Progenitor cell of endocrine pancreas (in vitro differentiated cells): ENCODE results near the gene CDK3. TPM values are rescaled to one million over a fixed set of nuclear protein-coding genes. Genes with fewer than 3 reads are reported as not detected.

ENCODE experiments used
- DNase-seq: peaks from one replicate; pipeline ENCODE4 v3.0.0; 2021; ENCODE audit warnings: low spot score; ENCODE audit not compliant: unreplicated experiment
- H3K27ac Mint-ChIP-seq: 2 replicates; pipeline ENCODE4 v1.8.0; 2021; ENCODE audit warnings: mild to moderate bottlenecking, moderate library complexity, mixed read lengths
- H3K27me3 Mint-ChIP-seq: 2 replicates; pipeline ENCODE4 v1.8.0; 2021; ENCODE audit warnings: mixed read lengths
- H3K36me3 Mint-ChIP-seq: 2 replicates; pipeline ENCODE4 v1.8.0; 2022; ENCODE audit warnings: mixed read lengths; ENCODE audit not compliant: insufficient read depth
- H3K4me1 Mint-ChIP-seq: 2 replicates; pipeline ENCODE4 v1.8.0; 2021; ENCODE audit warnings: low read depth, mixed read lengths
- H3K4me3 Mint-ChIP-seq: 2 replicates; pipeline ENCODE4 v1.8.0; 2021; ENCODE audit warnings: low read depth, mild to moderate bottlenecking, moderate library complexity, mixed read lengths
- H3K9me3 Mint-ChIP-seq: 2 replicates; pipeline ENCODE4 v1.8.0; 2021; ENCODE audit warnings: low read depth, mixed read lengths
- CTCF ChIP-seq: fragments of 200-600 bp; sonication (generic); IDR thresholded peaks from one replicate; pipeline ENCODE4 v1.5.0; 2021; ENCODE audit warnings: antibody characterized with exemption, mild to moderate bottlenecking; ENCODE audit not compliant: unreplicated experiment
- total RNA-seq: library from RNA; stranded (reverse); gene quantifications from 2 replicates; pipeline ENCODE4 v1.2.1, GENCODE V29; 2021

CDK3 gene
- total RNA-seq, 1 donor from 2014 or later: 17.0 TPM

- no peak for TF ChIP-seq CTCF
- Mint-ChIP-seq H3K27ac (no peak overlapping the region), H3K4me1 (peaks cover 8% of the 10 kb centered on the region), H3K36me3 (peaks cover 17% of the 10 kb centered on the region), H3K27me3 (no peaks in the 10 kb centered on the region), H3K4me3 (no peak overlapping the region), H3K9me3 (no peaks in the 10 kb centered on the region)
- DNase-seq: no peak
Measured at GRCh38 chr17:75994802-75995370, 5.8 kb upstream of the CDK3 start.

- Mint-ChIP-seq H3K9me3 (no peaks in the 10 kb centered on the region), H3K4me3 (no peak overlapping the region), H3K27ac (no peak overlapping the region), H3K36me3 (peaks cover 17% of the 10 kb centered on the region), H3K4me1 (peaks cover 10% of the 10 kb centered on the region), H3K27me3 (no peaks in the 10 kb centered on the region)
- DNase-seq: no peak
- TF ChIP-seq CTCF: no peak
Measured at GRCh38 chr17:75995385-75995925, 5.2 kb upstream of the CDK3 start.

- Mint-ChIP-seq H3K9me3 (no peaks in the 10 kb centered on the region), H3K27me3 (no peaks in the 10 kb centered on the region), H3K4me3 (no peak overlapping the region), H3K36me3 (peaks cover 11% of the 10 kb centered on the region), H3K27ac (no peak overlapping the region), H3K4me1 (peaks cover 10% of the 10 kb centered on the region)
- no peak for DNase-seq
- no peak for TF ChIP-seq CTCF
Measured at GRCh38 chr17:75996665-75997590, 3.7 kb upstream of the CDK3 start.

GRCh38 chr17:75998327-75998795 is 2.3 kb upstream of the CDK3 start:
- Mint-ChIP-seq H3K27ac (no peak overlapping the region), H3K27me3 (no peaks in the 10 kb centered on the region), H3K36me3 (peaks cover 11% of the 10 kb centered on the region), H3K4me1 (peaks cover 13% of the 10 kb centered on the region), H3K9me3 (no peaks in the 10 kb centered on the region), H3K4me3 (no peak overlapping the region)
- TF ChIP-seq CTCF: no peak
- DNase-seq: no peak

GRCh38 chr17:76000016-76000754 is 470 bp upstream of the CDK3 start:
- Mint-ChIP-seq H3K27ac (no peak overlapping the region), H3K27me3 (no peaks in the 10 kb centered on the region), H3K9me3 (no peaks in the 10 kb centered on the region), H3K4me3 (no peak overlapping the region), H3K4me1 (peaks cover 14% of the 10 kb centered on the region), H3K36me3 (peaks cover 12% of the 10 kb centered on the region)
- peak; percentile 50 for DNase-seq
- peak; percentile 76 for TF ChIP-seq CTCF
